GM12878 (cell line): ENCODE measurements around the gene AZU1. TPM values are rescaled to one million over a fixed set of nuclear protein-coding genes. Genes with fewer than 3 reads are reported as not detected.

ENCODE experiments used
- ATAC-seq: fragments of 200-7000 bp; cut with Tn5 transposase; 3 replicates; pipeline ENCODE4 v1.9.1; 2020; ENCODE audit warnings: mild to moderate bottlenecking, moderate library complexity
- BruUV-seq: library from RNA; stranded (reverse); fragments of 400-500 nt; replicated peaks from 2 replicates; lab custom pipeline; 2021; lab: Mats Ljungman, UMichigan
- CTCF ChIA-PET: fragments of 300-600 bp; sonication (Branson Sonifier 250); formaldehyde crosslinking; extraction: SDS; loops from one replicate; lab custom pipeline; 2021; ENCODE audit warnings: inconsistent platforms; lab: Yijun Ruan, JAX
- POLR2A ChIA-PET: fragments of 350-600 bp; formaldehyde crosslinking; extraction: SDS; loops from one replicate; lab custom pipeline; 2021; ENCODE audit warnings: inconsistent platforms; lab: Charles Lee
- RAD21 ChIA-PET: fragments of 300-600 bp; sonication (Branson Sonifier 250); formaldehyde crosslinking; loops from one replicate; lab custom pipeline; 2023; ENCODE audit warnings: antibody characterized with exemption; ENCODE audit not compliant: unreplicated experiment; lab: Charles Lee
- SMC1A ChIA-PET: fragments of 300-600 bp; sonication (Branson Sonifier 250); formaldehyde crosslinking; loops from one replicate; lab custom pipeline; 2023; ENCODE audit not compliant: unreplicated experiment, uncharacterized antibody; lab: Charles Lee
- DNase-seq: peaks from one replicate; pipeline ENCODE4 v3.0.0-alpha.2; 2011; ENCODE audit warnings: low read depth, low spot score
- FAIRE-seq: peaks from 3 replicates; lab custom pipeline; 2011; peaks lifted over from hg19 to GRCh38; lab: Jason Lieb, UNC
- H2AFZ ChIP-seq: 2 replicates; pipeline ENCODE4 v1.6.0; 2011; ENCODE audit warnings: low read depth, low read length, control low read depth; ENCODE audit not compliant: control insufficient read depth
- H3K27ac ChIP-seq: 2 replicates; pipeline ENCODE4 v1.5.1; 2011; ENCODE audit warnings: control low read depth; ENCODE audit not compliant: control insufficient read depth, insufficient read depth
- H3K27me3 ChIP-seq, 2 experiments: replicated peaks in 1 of 2; 2 replicates each; pipeline versions ENCODE4 v1.6.0 to v1.6.1; 2011; ENCODE audit warnings: low read length in 1 of 2; ENCODE audit not compliant: control insufficient read depth in 2 of 2, insufficient read depth in 2 of 2
- H3K36me3 ChIP-seq, 2 experiments: 2 replicates each; pipeline ENCODE4 v1.5.1; 2011; ENCODE audit warnings: low read length in 1 of 2; ENCODE audit not compliant: control insufficient read depth in 2 of 2, insufficient read depth in 2 of 2
- H3K4me1 ChIP-seq: 2 replicates; pipeline ENCODE4 v1.6.1; 2011; ENCODE audit warnings: mild to moderate bottlenecking, low read length, moderate library complexity, mixed read lengths; ENCODE audit not compliant: control insufficient read depth, insufficient read depth
- H3K4me2 ChIP-seq: 2 replicates; pipeline ENCODE4 v1.6.0; 2011; ENCODE audit warnings: control low read depth; ENCODE audit not compliant: control insufficient read depth, insufficient read depth
- H3K4me3 ChIP-seq: fragments of 200-600 bp; sonication (generic); 2 replicates; pipeline ENCODE4 v1.5.1; 2016
- H3K79me2 ChIP-seq: 2 replicates; pipeline ENCODE4 v1.6.0; 2011; ENCODE audit warnings: low read length; ENCODE audit not compliant: control insufficient read depth, insufficient read depth
- H3K9ac ChIP-seq: 2 replicates; pipeline ENCODE4 v1.8.0; 2011; ENCODE audit warnings: low read length, control low read depth, mixed read lengths; ENCODE audit not compliant: control insufficient read depth, insufficient read depth
- H3K9me3 ChIP-seq: replicated peaks from 3 replicates; pipeline ENCODE4 v1.5.1; 2011; ENCODE audit warnings: mild to moderate bottlenecking, low read length; ENCODE audit not compliant: control insufficient read depth, insufficient read depth
- H4K20me1 ChIP-seq: 2 replicates; pipeline ENCODE4 v1.6.0; 2011; ENCODE audit not compliant: control insufficient read depth, insufficient read depth
- BHLHE40 ChIP-seq, 2 experiments: fragments of 450-650 bp in 1 of 2; IDR thresholded peaks; 2 replicates each; pipeline ENCODE4 v1.6.1; 2011 to 2017; ENCODE audit warnings: low read depth in 2 of 2, borderline replicate concordance in 1 of 2, improper control_type of control experiment in 1 of 2, low read length in 1 of 2, mild to moderate bottlenecking in 1 of 2
- BRCA1 ChIP-seq: IDR thresholded peaks from 2 replicates; pipeline ENCODE4 v1.6.1; 2011; ENCODE audit warnings: low read depth, low read length, improper control_type of control experiment
- E2F4 ChIP-seq: IDR thresholded peaks from 2 replicates; pipeline ENCODE4 v1.6.1; 2012; ENCODE audit warnings: low read depth, low read length, improper control_type of control experiment
- EZH2 ChIP-seq: IDR thresholded peaks from 2 replicates; pipeline ENCODE4 v1.6.1; 2012; ENCODE audit warnings: low read depth, mild to moderate bottlenecking, control low read depth, inconsistent platforms, low read length, borderline replicate concordance; ENCODE audit not compliant: control insufficient read depth
- HSF1 ChIP-seq: fragments of 150-350 bp; IDR thresholded peaks from 2 replicates; pipeline ENCODE4 v1.6.1; 2014; ENCODE audit warnings: mild to moderate bottlenecking, low read depth, low read length
- MLLT1 ChIP-seq: fragments of 450-650 bp; IDR thresholded peaks from 2 replicates; pipeline ENCODE4 v1.6.1; 2016; ENCODE audit warnings: mild to moderate bottlenecking
- MTA2 ChIP-seq: fragments of 450-650 bp; IDR thresholded peaks from 2 replicates; pipeline ENCODE4 v1.6.1; 2016; ENCODE audit warnings: low read depth, mild to moderate bottlenecking, moderate library complexity
- MXI1 ChIP-seq: fragments of 150-350 bp; IDR thresholded peaks from 2 replicates; pipeline ENCODE4 v1.6.1; 2011; ENCODE audit warnings: low read depth, mild to moderate bottlenecking, inconsistent platforms, low read length, improper control_type of control experiment
- NFYA ChIP-seq: IDR thresholded peaks from 2 replicates; pipeline ENCODE4 v1.6.1; 2011; ENCODE audit warnings: low read depth, mild to moderate bottlenecking, low read length, improper control_type of control experiment, borderline replicate concordance
- POLR2A ChIP-seq: IDR thresholded peaks from 2 replicates; pipeline ENCODE4 v1.6.1; 2011; ENCODE audit warnings: low read depth, mild to moderate bottlenecking, low read length
- RCOR1 ChIP-seq: conservative IDR thresholded peaks from 2 replicates; pipeline ENCODE4 v1.6.1; 2012; ENCODE audit warnings: low read depth, low read length, improper control_type of control experiment
- RELA ChIP-seq: fragments of 450-650 bp; IDR thresholded peaks from 2 replicates; pipeline ENCODE4 v1.8.0; 2014; ENCODE audit warnings: borderline replicate concordance; ENCODE audit not compliant: partially characterized antibody
- RFX5 ChIP-seq: IDR thresholded peaks from 2 replicates; pipeline ENCODE4 v1.6.1; 2011; ENCODE audit warnings: low read depth, low read length, improper control_type of control experiment
- SIX5 ChIP-seq: IDR thresholded peaks from 2 replicates; pipeline ENCODE4 v1.6.1; 2011; ENCODE audit warnings: mild to moderate bottlenecking, low read depth, low read length, moderate library complexity; ENCODE audit not compliant: severe bottlenecking
- SMAD1 ChIP-seq: fragments of 450-650 bp; IDR thresholded peaks from 2 replicates; pipeline ENCODE4 v1.6.1; 2018; ENCODE audit warnings: mild to moderate bottlenecking, low read depth; ENCODE audit not compliant: partially characterized antibody
- TCF12 ChIP-seq: IDR thresholded peaks from 2 replicates; pipeline ENCODE4 v1.6.1; 2011; ENCODE audit warnings: low read depth, mild to moderate bottlenecking, low read length
- USF1 ChIP-seq: IDR thresholded peaks from 2 replicates; pipeline ENCODE4 v1.6.1; 2011; ENCODE audit warnings: borderline replicate concordance, low read depth, mild to moderate bottlenecking, moderate library complexity, mixed read lengths, low read length; ENCODE audit not compliant: insufficient read depth; ENCODE audit errors: extremely low read length
- WGBS: methylation state at CpG from one replicate; pipeline ENCODE4 v1.1.6; 2016; ENCODE audit warnings: low lambda C conversion rate; ENCODE audit not compliant: insufficient replicate concordance, insufficient coverage; ENCODE audit errors: missing lambda C conversion rate; 5-methylcytosine and 5-hydroxymethylcytosine counted together
- in situ Hi-C: fragments of 300-500 bp; cut with MboI; formaldehyde crosslinking; loops from 9 replicates; pipeline ENCODE4 v1.14.3; 2018; ENCODE audit warnings: mixed read lengths
- intact Hi-C: fragments of 100-400 bp; cut with micrococcal nuclease; formaldehyde crosslinking; loops from one replicate; pipeline ENCODE4 v1.14.2; 2022; ENCODE audit not compliant: unreplicated experiment
- polyA plus RNA-seq, 11 experiments: library from polyadenylated mRNA; depleted of rRNA in 4 of 11; unstranded in 6 of 11; stranded (reverse) in 5 of 11; fragments of >200 nt; fragmentation: Nextera tagmentation in 4 of 11; fragmentation: Illumina TruSeq in 1 of 11; extraction: Ambion mirVana in 4 of 11; extraction: Trizol in 1 of 11; gene quantifications; 1 replicate in 1 of 11; 2 replicates in 10 of 11; pipeline versions ENCODE4 v1.2.1 to v1.2.3, GENCODE V29; 2011 to 2016; ENCODE audit warnings: inconsistent platforms in 2 of 11, missing spikeins in 2 of 11, low read depth in 1 of 11
- total RNA-seq, 4 experiments: library from RNA; depleted of rRNA in 3 of 4; stranded (reverse); fragments of >200 nt in 3 of 4; fragmentation: Illumina TruSeq in 1 of 4; extraction: Trizol in 1 of 4; gene quantifications; 2 replicates each; pipeline versions ENCODE4 v1.2.1 to v1.2.3, GENCODE V29; 2013 to 2021

The AZU1 gene
- total and polyA plus RNA-seq, 10 of the 15 experiments (the other 5 are each of a cell fraction or from before 2014, with no cell fraction given) = not detected

DNA sequence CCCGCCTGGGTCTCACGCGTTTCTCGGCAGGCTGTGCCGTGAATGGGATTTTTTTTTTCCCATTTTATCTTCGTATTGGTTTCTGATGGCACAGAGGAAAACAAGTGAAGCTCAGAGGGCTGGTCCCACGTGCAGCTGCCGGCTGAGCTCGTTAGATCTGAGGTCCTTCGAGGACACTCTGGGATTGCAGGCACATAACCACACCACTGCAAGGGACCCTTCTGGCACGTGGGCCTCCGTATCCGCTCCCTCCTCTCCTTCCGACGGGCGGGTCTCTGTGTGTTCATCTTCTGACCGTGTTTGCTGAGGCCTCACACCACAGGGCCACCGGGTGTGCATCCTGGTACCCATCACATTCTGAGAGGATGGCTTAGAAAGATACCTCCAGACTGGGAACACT is 48.5 kb downstream of the AZU1 start:
- ChIA-PET RAD21 (no interaction called here), CTCF (no interaction called here), SMC1A (no interaction called here), POLR2A (no interaction called here)
- no peak for DNase-seq
- Histone ChIP-seq H3K36me3 (no peaks in the 10 kb centered on the region; a peak in 1 of 4 replicates), H3K9me3 (no peaks in the 10 kb centered on the region), H3K4me2 (no peak overlapping the region), H3K4me1 (no peaks in the 10 kb centered on the region), H3K79me2 (no peaks in the 10 kb centered on the region), H4K20me1 (no peaks in the 10 kb centered on the region), H3K27ac (no peak overlapping the region), H2AFZ (no peak overlapping the region), H3K4me3 (no peak overlapping the region), H3K27me3 (no peaks in the 10 kb centered on the region), H3K9ac (no peak overlapping the region)
- WGBS = 93% methylated on average over 17 of the region's 18 CpGs
- TF ChIP-seq RFX5 (no peak), BRCA1 (no peak), MLLT1 (no peak), RELA (no peak), E2F4 (no peak), MTA2 (no peak), MXI1 (no peak), EZH2 (no peak), USF1 (no peak), NFYA (no peak), POLR2A (no peak), SIX5 (no peak), RCOR1 (no peak), TCF12 (no peak), SMAD1 (no peak), BHLHE40 (IDR thresholded peaks at IDR 0.05; ENCODE audit: borderline replicate concordance in 1 of 2, low read depth in 2 of 2, low read length in 1 of 2) (no peak), HSF1 (no peak)
- BruUV-seq = no TSS peak
- in situ Hi-C loops = no loop called here
- ATAC-seq = no peak
- FAIRE-seq = no peak
- intact Hi-C loops = no loop called here
